ENCODE results near the gene ECPAS.

DNA sequence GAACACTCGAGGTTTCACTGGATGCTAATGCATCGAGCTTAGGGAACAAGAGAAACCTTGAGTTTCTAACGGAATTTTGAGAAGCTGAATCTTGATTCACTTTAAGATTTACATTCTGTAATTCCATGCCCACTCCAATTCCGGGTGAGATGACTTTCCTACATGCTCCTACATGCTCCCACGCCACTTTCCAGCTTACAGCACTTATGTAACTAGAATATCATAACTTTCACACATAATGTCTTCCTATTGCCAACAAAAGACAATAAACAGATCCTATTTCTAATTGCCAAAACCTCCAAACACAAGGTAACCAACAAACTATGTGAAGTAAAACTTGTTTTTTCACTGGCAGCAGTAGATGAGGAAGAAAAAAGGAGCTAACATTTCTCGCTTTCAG lies 72.9 kb downstream of the ECPAS start:
- TF ChIP-seq, protein P1, sequence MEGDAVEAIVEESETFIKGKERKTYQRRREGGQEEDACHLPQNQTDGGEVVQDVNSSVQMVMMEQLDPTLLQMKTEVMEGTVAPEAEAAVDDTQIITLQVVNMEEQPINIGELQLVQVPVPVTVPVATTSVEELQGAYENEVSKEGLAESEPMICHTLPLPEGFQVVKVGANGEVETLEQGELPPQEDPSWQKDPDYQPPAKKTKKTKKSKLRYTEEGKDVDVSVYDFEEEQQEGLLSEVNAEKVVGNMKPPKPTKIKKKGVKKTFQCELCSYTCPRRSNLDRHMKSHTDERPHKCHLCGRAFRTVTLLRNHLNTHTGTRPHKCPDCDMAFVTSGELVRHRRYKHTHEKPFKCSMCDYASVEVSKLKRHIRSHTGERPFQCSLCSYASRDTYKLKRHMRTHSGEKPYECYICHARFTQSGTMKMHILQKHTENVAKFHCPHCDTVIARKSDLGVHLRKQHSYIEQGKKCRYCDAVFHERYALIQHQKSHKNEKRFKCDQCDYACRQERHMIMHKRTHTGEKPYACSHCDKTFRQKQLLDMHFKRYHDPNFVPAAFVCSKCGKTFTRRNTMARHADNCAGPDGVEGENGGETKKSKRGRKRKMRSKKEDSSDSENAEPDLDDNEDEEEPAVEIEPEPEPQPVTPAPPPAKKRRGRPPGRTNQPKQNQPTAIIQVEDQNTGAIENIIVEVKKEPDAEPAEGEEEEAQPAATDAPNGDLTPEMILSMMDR (conservative IDR thresholded peaks at IDR 0.05; ENCODE audit: low read length): no peak
- no peak for TF ChIP-seq EZH2phosphoT487 (IDR thresholded peaks at IDR 0.05; ENCODE audit: borderline replicate concordance, low read depth, low read length)

Measured in OCI-LY7 (cell line).